COLO668 (cell line): Measurements from ENCODE around the gene FAP.

ENCODE experiments used
- DNase-seq: peaks from one replicate; lab custom pipeline; 2025; ENCODE audit not compliant: unreplicated experiment; lab: John Stamatoyannopoulos, UW

Gene FAP, protein sequence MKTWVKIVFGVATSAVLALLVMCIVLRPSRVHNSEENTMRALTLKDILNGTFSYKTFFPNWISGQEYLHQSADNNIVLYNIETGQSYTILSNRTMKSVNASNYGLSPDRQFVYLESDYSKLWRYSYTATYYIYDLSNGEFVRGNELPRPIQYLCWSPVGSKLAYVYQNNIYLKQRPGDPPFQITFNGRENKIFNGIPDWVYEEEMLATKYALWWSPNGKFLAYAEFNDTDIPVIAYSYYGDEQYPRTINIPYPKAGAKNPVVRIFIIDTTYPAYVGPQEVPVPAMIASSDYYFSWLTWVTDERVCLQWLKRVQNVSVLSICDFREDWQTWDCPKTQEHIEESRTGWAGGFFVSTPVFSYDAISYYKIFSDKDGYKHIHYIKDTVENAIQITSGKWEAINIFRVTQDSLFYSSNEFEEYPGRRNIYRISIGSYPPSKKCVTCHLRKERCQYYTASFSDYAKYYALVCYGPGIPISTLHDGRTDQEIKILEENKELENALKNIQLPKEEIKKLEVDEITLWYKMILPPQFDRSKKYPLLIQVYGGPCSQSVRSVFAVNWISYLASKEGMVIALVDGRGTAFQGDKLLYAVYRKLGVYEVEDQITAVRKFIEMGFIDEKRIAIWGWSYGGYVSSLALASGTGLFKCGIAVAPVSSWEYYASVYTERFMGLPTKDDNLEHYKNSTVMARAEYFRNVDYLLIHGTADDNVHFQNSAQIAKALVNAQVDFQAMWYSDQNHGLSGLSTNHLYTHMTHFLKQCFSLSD

DNA sequence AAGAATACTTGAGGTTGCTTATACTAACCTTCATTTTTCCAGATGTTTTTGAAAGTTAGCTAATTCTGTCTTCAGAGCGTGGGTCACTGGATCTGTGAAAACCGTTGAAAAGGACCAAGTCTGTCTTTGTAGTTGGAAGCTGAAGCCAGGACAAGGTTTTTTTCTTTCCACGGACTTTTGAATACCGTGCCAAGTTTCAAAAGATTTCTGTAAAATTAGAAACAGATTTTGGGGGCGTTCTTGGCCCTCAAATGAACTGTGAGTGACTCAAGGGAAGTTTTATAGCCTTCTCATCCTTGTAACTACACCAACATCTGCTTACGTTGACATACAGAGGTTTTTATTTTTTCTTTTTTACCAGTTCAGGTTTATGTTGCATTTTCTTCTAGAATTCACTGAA lies at the start of gene FAP:
Gene FAP, minus strand, starts transcription at position 152 of the 400 bp plus-strand sequence. Its CDS starts 118 bp downstream, at position 34.
- DNase-seq = no peak

GRCh38 chr2:162291748-162292147 lies 48.5 kb upstream of the FAP start:
- no peak for DNase-seq

DNA sequence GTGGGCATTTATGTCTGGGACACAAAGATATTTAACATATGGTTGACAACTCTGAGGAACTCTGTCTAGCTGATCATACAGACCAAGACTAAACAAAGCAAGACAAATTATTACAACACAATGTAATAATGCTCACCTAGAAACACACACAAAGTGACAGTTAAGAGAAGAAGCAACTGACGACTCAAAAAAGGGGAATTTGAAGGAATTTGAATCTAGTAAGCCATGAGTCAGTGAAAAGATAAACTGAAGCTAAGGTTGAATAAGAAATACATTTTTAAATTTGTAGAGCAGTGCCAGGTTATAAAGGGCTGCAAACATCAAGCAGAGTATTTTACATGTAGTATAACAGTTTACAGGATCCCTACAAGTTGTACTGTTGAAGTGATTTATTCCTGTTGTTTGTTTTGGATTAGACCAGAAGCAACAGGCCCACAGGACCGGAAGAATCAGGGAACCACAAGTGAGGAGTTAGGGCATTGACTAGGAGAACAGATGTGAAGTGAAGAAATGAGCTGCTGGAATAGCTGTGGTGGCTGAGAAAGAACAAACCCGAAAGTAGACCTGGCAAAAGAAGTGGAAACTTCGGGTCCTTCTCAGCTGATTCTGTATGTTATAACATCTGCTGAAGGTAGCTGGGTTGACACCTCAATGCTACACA lies 39.6 kb upstream of the FAP start:
- DNase-seq = no peak

GRCh38 chr2:162280654-162281053 lies 37.4 kb upstream of the FAP start:
- no peak for DNase-seq

DNA sequence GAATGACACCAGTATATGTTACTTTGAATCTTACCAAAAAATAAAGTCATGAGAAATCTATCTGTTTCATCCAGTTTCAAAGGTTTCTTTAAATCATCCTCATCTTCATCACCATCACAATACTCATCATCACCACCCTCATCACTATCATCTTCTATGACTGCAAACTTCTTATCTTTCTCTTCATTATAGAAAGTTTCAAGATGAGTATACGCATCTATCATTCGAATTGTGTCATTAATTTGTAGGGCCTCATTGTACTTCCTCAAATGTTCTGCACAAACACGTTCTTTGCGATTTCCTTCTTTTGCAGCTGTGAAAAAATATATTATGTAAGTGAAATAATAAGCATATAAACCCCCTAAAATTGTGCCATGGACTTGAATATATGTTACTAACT lies 34.1 kb upstream of the FAP start:
- no peak for DNase-seq

- no peak for DNase-seq
These were observed 24.8 kb upstream of the FAP start for GRCh38 chr2:162267996-162268395.

DNA sequence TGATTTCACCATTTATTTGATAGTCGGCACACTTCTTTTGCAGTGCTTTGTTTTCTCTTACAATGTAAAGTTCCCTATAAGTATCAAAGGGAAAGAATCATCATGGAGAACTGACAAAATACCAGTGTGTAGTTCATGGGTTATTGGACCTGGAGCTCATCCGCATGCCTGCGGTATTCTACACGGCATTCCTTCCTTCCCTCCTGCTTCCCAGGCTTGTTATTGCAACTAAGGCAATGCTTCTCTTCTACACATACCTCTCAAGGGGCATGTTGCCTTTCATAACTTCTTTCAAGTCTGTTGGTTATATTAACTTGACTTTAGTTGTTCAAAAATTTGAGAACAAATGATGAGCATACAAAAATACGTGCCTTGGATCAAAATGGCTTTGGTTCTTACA lies 24.3 kb upstream of the FAP start:
- no peak for DNase-seq

DNA sequence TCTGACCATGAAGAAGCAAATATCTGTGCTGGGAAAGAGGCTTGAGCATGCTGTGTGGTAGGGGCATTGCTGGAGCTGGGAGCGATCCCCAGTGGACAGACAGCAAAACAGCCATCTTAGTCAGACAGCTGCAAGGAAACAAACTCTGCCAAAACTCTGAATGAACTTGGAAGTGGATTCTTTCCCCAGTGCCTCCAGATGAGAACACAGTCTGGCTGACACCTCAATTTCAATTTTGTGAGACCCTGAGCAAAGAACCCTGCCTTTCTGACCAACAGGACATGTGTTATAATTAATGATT lies 23.2 kb upstream of the FAP start:
- DNase-seq = no peak

GRCh38 chr2:162265666-162266459 lies 22.6 kb upstream of the FAP start:
- no peak for DNase-seq

DNA sequence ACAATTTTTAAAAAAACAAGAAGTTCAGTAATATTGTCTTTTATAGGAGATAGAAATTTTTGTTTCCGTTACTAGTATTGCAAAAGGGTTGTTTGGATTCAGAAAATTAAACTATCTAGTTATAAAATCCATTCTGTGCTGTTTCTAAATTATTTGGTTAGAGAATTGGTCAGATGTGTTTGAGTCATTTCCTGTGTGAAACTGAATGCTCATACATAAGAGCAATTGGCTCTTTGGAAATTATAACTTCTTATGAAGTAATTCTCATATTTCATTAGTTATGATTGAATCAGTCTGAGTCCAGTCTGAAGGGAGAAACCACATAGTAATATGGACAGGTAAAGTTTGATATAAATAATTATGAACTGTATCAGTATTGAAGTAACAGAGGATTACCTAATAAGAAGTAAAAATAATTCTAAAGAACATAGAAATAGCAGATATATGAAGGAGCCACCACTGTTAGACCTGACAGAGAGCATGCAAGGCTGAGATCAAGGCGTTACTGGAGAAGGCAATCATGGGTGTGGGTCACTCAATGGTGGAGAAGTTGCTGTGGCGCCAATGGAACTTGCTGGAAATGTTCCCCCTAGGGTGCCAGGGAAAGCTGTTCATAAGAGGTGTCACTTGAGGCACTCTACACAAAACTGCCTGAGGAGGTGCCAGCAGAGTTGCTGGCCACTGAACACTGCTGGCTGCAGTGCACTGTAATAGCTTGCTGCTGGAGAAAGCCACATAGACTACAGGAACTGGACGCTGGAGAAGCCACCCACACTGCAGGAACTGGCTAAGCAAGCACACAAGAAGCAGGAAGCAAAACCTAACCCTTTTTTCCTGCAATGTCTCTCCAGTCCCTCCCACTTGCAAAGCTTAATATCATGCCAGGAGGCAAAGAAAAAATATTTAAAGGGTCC lies 18.0 kb upstream of the FAP start:
- no peak for DNase-seq

- no peak for DNase-seq
These were observed 15.4 kb upstream of the FAP start for GRCh38 chr2:162258686-162259085.

DNA sequence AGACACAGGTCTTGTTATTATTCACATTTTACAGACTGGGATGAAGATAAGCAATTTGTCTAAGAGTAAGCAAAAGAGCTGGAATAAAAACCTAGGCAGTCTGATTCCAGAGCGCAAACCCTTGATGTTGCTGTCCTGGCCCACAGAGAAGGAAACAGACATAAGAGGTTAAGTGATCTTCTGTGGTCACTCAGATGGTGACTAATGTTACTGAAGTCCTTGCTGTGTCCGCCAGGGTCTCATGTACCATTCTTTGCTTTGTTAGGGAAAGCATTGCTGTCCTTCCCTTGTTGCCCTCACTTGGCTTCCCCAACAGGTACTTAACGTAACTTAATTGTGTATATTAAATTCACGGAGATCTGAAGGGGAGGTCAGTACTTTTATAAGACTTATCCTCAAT lies 14.9 kb upstream of the FAP start:
- DNase-seq = no peak

- DNase-seq = no peak
These were observed 14.2 kb upstream of the FAP start for GRCh38 chr2:162257425-162257824.

- DNase-seq = no peak
These were observed 13.3 kb upstream of the FAP start for GRCh38 chr2:162256591-162256991.

DNA sequence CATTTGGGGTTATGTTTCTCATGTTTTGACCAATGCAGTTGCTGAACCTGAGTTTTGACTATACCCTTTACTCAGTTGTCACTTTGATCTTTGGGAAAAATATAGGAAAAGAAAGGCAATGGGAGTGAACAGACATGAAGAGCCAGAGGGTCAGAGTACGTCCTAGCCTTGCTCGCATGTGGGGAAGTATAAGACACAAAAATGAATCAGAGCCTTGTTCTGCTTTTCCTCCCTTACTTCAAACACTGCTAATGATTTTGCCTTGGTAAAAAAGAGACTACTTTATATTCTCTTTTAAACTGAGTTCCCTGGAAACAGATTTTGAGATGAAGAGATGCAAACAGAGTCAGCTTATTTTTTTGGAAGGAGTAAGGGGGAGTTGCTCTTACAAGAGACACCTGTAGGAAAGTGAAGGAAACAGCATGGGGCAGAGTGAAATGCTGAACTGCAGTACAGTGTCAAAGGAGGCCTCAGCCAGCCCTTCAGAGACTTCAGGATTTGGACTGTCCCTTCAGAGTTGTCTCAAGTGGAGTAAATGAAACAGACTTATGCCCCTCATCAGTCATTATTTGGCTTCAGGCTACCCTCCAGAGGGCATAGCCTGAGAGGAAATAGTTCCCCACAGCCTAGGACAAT lies 11.1 kb upstream of the FAP start:
- DNase-seq = no peak

- no peak for DNase-seq
These were observed 10.2 kb upstream of the FAP start for GRCh38 chr2:162253435-162253834.

- DNase-seq = no peak
These were observed 8.9 kb upstream of the FAP start for GRCh38 chr2:162252153-162252552.

DNA sequence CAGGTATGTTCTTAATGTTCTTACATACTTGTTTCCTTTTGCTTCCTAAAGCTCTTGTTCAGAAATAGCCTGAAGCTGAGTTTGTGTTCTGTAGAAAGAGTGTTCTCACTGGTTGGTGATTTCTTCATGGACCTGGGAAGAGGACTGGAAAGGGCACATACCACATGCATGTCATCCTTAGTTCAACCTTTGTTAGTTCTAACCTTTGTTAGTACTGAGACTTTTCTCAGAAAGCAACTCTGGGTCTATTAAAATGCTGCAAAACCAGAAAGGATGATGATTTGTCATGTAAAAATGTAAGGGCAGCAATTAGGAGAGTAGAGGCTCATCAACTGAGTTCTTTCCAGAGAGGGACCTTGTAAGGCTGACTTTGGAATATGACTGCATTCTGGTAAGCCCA lies 2.5 kb upstream of the FAP start:
- no peak for DNase-seq

DNA sequence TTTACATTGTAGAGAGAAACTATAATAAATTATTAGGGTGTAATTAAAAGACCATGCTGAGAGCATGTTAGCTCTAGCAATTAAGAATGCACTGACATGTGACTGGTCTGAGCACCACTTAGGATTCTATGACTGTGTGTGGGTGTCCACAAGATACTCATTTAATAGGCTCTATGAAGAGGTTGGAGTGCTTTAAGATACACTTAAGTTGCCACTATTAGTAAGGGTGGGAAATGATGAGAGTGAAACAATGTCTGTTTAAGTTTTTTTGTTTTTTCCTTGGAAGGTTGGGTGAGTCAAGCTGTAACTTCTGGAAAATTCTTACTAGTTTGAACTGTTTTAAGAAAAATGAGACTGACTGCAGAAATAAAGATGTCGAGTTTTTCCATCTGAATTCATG lies 1.8 kb upstream of the FAP start:
- no peak for DNase-seq

- DNase-seq = no peak
These were observed 1.3 kb upstream of the FAP start for GRCh38 chr2:162244541-162245031.
